GM19397 (cell line): ENCODE data around the gene NECTIN4.
A peak's percentile ranks its signal among the peaks of the same experiment; 100 is the strongest.
"Not testable (repeated sequence)": the region's sequence is repeated elsewhere in the genome, so short reads cannot be mapped to it uniquely, and the experiment has no call there.

Source experiments
- ATAC-seq: cut with Tn5 transposase; IDR thresholded peaks from one replicate; pipeline ENCODE4 v1.9.1; 2021; ENCODE audit warnings: mild to moderate bottlenecking, moderate library complexity; ENCODE audit not compliant: unreplicated experiment

The NECTIN4 gene

DNA sequence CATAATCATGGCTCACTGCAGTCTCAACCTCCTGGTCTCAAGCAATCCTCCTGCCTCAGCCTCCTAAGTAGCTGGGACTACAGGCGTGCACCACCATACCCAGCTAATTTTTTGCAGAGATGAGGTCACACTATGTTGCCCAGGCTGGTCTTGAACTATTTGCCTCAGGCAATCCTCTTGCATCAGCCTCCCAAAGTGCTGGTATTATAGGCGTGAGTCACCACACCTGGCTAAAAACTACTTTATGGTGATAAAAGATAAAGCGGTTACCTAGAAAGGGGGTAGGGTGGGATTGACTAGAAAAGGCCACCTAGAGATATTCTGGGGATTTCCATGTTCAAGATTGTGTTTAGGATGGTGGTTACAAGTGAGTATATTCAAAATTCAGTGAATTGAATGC is 55.6 kb downstream of the NECTIN4 start:
- ATAC-seq: no peak

DNA sequence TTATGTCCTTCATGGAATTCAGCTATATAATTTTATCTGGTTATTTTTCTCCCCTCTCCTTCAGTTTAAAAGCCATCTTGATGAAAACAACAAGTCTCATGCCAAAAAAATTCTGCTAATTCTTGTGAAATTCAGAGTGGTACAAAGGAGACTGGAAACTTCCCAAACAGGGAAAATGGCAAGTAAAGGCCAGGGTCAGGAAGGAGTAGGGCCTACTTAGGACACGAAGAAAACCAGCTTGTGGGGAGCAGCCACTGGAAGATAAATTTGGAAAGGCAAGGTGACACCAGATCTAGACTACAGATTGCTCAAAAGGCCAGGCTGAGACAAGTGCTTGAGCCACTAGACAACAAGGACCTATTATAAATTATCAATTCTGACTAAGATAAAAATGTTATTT is 56.9 kb downstream of the NECTIN4 start:
- ATAC-seq: no peak

DNA sequence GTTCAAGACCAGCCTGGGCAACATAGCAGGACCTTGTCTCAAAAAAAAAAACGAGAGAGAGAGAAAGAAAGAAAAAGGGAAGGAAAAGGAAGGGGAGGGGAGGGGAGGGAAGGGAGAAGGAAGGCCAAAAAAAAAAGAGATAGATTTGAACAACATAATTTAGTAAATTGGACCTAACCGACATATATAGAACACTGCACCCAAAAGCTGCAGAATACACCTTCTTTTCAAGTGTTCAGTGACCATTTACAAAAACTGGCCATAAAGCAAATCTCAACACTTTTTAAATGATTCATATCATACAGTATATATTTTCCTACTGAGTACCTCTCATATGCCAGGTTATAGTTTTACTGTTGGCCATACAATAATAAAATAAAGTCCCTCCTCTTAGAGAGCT is 57.5 kb downstream of the NECTIN4 start:
- no peak for ATAC-seq

DNA sequence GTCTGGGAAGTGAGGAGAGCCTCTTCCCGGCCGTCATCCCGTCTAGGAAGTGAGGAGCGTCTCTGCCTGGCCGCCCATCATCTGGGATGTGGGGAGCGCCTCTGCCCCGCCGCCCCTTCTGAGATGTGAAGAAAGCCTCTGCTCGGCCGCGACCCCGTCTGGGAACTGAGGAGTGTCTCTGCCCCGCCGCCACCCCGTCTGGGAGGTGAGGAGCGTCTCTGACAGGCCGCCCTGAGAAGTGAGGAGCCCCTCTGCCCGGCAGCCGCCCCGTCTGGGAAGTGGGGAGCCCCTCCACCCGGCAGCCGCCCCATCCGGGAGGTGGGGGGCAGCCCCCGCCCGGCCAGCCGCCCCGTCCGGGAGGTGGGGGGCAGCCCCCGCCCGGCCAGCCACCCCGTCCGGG is 59.9 kb downstream of the NECTIN4 start:
- ATAC-seq: not testable (repeated sequence)

DNA sequence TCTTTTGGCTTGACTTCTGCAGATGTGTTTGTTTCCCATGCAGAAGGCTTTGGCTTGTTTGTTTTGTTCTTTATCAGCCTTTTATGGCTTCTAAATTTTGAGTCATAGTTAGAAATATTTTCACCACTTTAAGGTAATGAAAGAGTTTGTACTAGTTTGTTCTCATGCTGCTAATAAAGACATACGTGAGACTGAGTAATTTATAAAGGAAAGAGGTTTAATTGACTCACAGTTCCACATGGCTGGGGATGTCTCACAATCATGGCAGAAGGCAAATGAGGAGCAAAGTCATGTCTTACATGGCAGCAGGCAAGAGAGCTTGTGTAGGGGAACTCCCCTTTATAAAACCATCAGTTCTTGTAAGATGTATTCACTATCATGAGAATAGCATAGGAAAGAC is 62.4 kb downstream of the NECTIN4 start:
- ATAC-seq: not testable (repeated sequence)

DNA sequence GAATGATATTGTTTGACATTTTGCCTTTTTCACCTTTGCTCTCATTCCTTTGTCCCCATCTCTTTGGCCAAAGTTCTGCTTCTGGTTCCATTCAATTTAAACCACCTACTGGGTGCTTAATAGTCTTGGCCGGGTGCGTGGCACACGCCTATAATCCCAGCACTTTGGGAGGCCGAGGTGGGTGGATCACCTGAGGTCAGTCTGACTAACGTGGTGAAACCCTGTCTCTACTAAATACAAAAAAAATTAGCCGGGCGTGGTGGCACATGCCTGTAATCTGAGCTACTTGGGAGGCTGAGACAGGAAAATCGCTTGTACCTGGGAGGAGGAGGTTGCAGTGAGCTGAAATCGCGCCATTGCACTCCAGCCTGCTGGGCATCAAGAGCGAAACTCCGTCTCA is 66.9 kb downstream of the NECTIN4 start:
- ATAC-seq: not testable (repeated sequence)

DNA sequence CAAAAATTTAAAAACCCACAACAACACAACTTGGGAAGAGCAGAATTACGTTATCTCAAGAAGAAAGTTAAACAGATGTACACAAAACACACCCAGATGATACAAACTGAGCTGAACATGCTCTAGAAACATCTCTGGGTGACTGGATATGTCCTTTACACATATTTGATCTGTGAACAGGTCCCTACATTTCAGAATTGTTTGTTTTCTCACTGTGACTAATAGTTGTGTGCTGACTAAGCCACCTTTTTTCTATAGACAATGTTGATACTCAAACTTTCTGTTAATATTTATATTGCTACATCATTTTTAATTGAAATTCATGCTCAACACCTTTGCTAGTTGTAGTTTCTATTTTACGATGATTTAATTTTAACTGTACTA is 67.4 kb downstream of the NECTIN4 start:
- ATAC-seq: no peak

DNA sequence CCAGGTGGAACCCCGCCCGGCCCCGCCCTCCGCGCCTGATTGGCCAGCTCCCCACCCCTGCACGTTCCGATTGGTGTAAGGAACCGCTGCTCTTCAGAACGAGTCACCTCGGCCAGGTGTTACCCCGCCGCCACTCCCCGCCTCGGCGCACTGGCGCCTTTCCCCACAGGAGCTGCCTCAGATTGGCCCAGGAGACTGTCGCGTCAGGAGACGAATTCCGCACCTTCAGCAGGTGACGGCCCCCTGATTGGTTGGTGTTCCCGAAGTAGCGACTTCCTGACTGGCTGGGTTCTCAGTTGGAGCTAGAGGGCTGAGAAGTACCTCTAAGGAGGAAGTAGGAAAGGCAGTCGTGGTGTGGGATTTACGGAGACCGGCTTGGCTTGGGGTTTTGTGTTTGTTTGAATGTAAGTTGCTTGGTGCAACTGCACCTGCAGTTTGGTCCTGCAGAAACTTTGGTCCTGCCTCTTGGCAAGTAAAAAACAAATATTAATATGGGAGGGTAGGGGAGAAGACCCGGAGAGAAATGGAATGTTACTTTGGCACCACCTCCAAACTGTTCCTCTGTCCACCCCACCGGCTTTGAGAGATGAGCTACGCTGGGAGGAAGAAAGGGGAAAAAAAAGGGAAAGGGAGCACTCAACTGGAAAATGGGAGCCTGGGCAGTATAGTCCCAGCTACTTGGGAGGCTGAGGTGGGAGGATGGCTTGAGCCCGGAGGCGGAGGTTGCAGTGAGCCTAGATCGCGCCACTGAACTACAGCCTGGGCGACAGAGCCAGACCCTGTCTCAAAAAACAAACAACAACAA is 68.0 kb downstream of the NECTIN4 start:
- peak; percentile 80 for ATAC-seq
